ENCODE results near the gene INSIG2.

INSIG2 gene

DNA sequence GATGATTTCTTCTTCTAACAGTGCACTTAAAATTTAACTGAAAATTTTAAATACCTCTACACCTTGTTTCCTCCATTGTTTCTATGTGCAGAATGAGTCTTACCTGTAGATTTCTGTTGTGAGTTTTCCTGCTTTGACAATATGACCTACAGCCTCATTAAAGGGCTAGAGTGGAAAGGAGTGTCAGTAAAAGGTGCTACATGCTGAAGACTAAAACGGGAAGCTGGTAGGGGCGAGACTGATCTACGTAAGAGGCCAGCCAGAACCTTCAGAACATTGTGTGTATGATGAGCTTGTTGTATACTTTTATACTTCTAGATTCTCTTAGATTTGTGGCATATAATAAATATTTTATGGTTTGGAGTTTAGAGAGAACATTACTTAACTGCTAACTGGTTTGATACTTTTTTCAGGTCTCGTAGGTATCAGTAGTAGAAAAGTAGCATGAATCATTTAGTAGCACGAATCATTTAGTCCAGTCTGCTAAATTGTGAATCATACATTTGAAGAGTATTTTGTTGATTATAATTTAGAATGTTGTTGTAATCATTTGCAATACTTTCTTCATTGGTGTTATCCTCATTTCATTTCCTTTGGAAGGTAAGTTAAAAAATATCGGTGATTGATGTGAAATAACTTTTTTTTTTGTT lies 14.3 kb downstream of the INSIG2 start:
- DNase-seq, result no peak

- no peak for DNase-seq
Measured at GRCh38 chr2:118103951-118104940, 16.0 kb downstream of the INSIG2 start.

DNA sequence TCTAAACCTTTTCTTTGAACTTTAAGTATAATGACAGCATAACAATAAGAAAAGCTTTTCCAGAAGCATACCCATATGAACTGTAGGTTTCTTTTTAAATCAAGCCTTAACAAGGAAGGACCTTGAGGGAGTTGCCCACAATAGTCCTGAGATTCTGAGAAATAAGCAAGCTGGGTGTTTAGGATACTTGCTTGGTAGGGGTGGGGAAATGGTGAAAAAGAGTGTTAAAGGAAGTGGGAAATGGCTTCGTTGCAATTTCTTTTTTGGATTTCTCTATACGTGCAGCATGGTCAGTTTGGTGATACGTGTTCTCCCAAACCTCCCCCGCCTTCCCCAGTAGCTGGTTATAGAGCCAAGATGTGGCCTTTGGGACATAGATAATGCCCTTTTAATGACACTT lies 17.2 kb downstream of the INSIG2 start:
- no peak for DNase-seq

- DNase-seq, result no peak
Measured at GRCh38 chr2:118106926-118107325, 18.7 kb downstream of the INSIG2 start.

DNA sequence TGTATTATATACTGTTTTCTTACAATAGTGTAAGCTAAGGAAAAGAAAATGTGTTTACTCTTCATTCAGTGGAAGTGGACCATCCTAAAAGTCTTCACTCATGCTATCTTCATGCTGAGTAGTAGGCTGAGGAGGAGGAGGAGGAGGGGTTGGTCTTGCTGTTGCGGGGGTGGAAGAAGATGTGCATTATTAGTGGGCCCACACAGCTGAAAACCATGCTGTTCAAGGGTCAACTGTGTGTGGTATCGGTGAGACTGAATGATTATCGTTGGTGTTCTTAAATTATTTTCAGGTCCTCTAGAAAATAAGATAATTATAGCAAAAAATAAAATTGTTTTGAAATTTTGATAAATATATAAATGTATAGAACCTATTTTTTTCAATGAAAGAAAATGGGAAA lies 22.0 kb downstream of the INSIG2 start:
- no peak for DNase-seq

- DNase-seq, result no peak
Measured at GRCh38 chr2:118110991-118111390, 22.7 kb downstream of the INSIG2 start.

GRCh38 chr2:118112771-118113334 lies 24.6 kb downstream of the INSIG2 start:
- DNase-seq, result no peak

GRCh38 chr2:118114863-118115262 lies 26.6 kb downstream of the INSIG2 start:
- DNase-seq, result no peak

- DNase-seq, result no peak
Measured at GRCh38 chr2:118115761-118116160, 27.5 kb downstream of the INSIG2 start.

DNA sequence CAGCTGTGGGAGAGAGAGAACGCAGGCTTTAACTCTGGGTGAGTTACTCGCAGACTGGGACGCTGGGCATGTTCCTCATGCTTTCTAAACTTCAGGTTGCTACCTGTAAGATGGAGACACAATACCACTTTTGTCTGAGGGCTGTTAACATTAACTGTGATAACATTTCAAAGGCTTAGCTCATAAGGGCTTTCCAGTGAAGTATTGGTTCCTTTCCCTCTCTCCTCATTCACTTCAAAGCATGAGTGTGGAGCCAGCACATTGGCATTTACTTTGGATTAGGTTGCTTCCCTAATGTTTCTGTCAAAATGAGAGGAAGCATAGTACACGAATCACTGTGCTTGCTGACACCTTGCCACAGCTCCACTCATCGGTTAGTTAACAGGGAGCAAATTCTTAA lies 30.2 kb downstream of the INSIG2 start:
- no peak for DNase-seq

GRCh38 chr2:118119158-118119727 lies 31.0 kb downstream of the INSIG2 start:
- no peak for DNase-seq

DNA sequence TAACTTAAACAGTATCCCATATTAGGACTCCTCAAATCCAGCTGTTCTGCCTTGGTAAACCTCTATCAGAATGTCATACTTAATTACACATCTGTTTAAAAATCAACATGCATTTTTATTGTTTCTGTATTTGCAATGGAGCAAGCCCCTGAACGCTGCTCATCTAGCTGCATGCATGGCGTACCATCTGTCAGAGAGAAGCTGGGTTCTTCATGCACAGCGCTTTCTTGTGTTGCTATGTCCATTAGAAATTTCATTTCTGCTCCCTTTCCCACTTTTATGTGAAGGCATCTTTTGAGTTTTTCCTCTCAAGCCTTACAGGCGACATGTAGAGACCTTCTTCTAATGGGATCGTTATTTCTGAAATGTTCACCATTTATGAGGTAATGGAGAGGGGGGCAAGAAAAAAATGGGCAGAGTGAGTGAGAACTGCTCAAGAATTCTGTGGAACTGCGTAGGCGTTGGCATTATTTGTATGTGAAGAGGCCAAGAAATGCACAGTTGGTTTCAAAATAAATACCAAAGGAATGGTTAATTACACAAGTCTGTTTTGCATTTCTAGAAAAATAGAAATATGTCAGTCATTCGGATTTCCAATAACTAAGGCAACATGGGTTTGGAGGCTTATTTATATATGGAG lies 31.6 kb downstream of the INSIG2 start:
- DNase-seq, result no peak

GRCh38 chr2:118120401-118120780 lies 32.1 kb downstream of the INSIG2 start:
- DNase-seq, result no peak

DNA sequence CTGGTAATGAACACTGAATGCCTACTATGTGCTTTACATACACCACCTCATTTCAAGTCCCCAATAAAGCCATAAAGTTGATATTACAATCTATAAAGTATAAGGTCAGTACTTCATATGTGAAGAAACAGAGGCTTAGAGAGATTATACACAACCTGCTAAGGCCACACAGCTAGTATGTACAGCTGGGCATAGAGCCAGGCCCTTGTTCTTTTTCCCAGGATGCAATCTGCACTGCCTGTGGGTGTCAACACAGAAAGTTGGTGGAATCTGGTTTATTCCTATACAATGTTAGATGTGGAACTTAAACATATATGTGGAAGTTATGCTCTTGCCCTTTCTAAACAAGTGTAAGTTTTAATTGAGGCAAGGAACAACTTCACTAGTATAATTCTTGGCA lies 32.8 kb downstream of the INSIG2 start:
- DNase-seq, result no peak

GRCh38 chr2:118121986-118122524 lies 33.8 kb downstream of the INSIG2 start:
- no peak for DNase-seq

- DNase-seq, result no peak
Measured at GRCh38 chr2:118122594-118123281, 34.5 kb downstream of the INSIG2 start.

DNA sequence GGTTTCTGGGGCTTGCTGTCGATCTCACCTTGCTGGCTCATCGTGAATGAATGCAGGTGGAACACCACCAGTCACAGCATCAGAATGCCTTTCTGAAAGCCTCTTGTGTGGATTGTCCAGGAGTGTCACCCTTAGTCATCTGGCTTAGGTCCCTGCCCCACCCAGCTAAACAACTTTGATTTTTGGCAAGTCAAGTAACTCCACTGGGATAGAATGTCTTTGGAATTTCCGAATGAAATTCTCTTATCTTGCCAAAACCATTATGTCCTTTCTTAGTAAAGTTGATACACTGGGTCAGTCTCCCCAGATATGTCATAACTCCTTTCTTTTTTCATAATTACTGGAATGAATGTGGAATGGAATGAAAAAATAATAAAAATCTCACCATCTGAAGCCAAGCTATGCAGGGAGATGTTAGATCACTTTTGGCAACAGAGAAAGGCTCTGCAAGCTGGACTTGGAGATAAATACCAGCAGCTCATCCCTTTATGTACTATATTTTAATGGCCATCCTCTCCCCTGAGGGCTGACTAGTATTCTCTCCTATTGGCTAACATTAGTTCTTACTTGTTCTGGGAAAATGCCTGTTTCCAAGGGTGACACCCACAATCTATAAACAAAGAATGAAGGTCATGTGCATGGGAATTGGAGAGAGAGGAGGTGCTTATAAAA lies 35.4 kb downstream of the INSIG2 start:
- DNase-seq, result no peak

- no peak for DNase-seq
Measured at GRCh38 chr2:118124288-118124891, 36.1 kb downstream of the INSIG2 start.

- DNase-seq, result no peak
Measured at GRCh38 chr2:118127250-118127649, 39.0 kb downstream of the INSIG2 start.

DNA sequence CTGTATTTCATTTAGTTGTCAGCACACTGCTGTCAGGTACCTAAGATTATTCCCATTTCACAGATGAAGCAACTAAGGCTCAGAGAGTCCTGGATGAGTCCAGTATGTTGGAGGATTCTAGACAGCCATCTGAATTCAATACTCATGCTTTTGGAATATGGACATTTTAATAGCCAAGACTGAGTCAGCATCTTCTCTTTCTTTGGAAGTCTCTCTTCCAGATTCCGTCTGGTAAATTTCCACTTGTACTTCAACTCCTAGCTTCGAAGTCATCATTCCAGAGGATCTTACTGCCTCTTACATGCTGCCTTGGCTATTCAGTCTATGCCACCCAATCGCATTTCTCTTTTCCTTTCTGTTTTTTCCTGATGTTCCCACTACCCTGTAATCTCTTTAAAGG lies 40.6 kb downstream of the INSIG2 start:
- DNase-seq, result no peak

GRCh38 chr2:118130385-118130784 lies 42.1 kb downstream of the INSIG2 start:
- no peak for DNase-seq
